ENCODE data around the gene DPF3. TPM values are rescaled to one million over a fixed set of nuclear protein-coding genes. Genes with fewer than 3 reads are reported as not detected.

The DPF3 gene
- total RNA-seq, 4 donors from 2014 or later: under 0.01 to 2.7 (median 0.61) TPM; not detected in 1

DNA sequence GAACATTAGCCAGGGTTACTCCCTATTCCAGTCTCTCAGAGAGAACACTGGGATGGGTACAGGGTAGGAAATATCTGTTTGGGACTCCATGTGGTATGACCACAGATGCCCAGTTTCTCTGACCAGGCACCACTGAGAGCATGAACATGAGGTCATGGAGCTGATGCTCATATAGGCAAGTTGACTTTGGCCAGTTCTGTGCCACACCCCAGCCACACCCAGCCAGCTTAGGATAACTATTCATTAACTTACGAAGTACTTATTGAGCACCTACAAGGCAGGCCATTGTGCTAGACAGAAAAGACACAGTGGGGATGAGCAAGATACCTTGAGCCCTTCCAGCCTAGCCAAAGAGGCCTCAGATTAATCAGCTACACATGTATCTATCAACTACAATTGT, 262.5 kb downstream of the DPF3 start:
- no peak overlapping the region for H3K4me3 ChIP-seq
- H3K4me1 ChIP-seq: no peaks in the 10 kb centered on the region
- WGBS, 2 donors: 83 to 100% methylated on average over 1 of the region's 1 CpG
- TF ChIP-seq, protein P1, sequence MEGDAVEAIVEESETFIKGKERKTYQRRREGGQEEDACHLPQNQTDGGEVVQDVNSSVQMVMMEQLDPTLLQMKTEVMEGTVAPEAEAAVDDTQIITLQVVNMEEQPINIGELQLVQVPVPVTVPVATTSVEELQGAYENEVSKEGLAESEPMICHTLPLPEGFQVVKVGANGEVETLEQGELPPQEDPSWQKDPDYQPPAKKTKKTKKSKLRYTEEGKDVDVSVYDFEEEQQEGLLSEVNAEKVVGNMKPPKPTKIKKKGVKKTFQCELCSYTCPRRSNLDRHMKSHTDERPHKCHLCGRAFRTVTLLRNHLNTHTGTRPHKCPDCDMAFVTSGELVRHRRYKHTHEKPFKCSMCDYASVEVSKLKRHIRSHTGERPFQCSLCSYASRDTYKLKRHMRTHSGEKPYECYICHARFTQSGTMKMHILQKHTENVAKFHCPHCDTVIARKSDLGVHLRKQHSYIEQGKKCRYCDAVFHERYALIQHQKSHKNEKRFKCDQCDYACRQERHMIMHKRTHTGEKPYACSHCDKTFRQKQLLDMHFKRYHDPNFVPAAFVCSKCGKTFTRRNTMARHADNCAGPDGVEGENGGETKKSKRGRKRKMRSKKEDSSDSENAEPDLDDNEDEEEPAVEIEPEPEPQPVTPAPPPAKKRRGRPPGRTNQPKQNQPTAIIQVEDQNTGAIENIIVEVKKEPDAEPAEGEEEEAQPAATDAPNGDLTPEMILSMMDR (IDR thresholded peaks at IDR 0.05): no peak
- no peak for TF ChIP-seq POLR2A (IDR thresholded peaks at IDR 0.05)
- intact Hi-C loops (cut with DNase I): no loop called here
- H3K27me3 ChIP-seq: no peaks in the 10 kb centered on the region
- peaks cover 0 to 7% (median 5%) of the 10 kb centered on the region in 3 donors for H3K9me3 ChIP-seq
- H3K36me3 ChIP-seq: no peaks in the 10 kb centered on the region
- DNase-seq: no peak
- no peak overlapping the region for H3K27ac ChIP-seq

DNA sequence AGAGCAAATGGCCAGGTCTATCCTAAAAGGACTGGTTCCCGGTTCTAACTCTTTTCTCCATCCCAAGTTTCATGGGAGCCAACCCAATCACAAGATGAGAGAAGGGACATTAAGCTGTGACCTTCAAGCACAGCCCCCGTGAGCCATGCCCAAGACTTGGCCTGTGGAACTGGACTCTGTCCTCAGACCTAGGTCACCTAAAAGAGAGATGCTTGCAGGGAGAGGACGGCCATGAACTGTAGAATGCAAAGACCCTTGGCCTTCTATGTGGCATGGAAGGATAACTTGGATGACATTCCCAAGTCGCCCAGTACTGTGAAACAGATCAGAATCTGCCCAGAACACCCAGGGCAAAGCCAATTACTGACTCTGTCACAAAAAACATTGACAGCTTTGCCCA, 263.5 kb downstream of the DPF3 start:
- 81 to 86% methylated on average over 3 to 4 of the region's 4 CpGs for WGBS, 2 donors
- DNase-seq: no peak

DNA sequence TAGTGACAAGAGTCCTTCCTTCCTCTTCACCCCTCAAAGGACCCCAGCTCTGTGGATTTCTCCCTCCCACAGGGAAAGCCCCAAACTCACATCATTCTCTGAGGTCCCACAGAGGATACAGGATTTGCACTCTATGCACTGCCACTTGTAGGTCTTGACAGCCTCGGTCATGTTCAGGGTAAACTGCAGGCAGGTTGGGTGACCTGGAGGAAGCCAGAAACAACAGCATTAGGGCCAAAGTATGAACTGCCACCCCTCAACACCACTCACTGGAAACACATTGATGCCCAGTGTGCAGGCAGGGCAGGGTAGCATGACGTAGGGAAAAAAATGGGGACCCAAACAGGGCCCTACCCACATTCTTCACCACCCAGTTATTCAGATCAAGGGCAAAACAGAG, 264.4 kb downstream of the DPF3 start:
- no peaks in the 10 kb centered on the region for H3K4me1 ChIP-seq
- H3K27me3 ChIP-seq: no peaks in the 10 kb centered on the region
- no peak overlapping the region for H3K27ac ChIP-seq
- H3K9me3 ChIP-seq: peaks cover 0 to 8% (median 7%) of the 10 kb centered on the region in 3 donors
- no peak for TF ChIP-seq POLR2A (IDR thresholded peaks at IDR 0.05)
- no peak for DNase-seq
- no peaks in the 10 kb centered on the region for H3K36me3 ChIP-seq
- WGBS, 2 donors: 90 to 92% methylated on average over 2 of the region's 2 CpGs
- H3K4me3 ChIP-seq: no peak overlapping the region
- intact Hi-C loops (cut with DNase I): no loop called here

More for the DNA sequence above, 263.5 kb downstream of the DPF3 start:
- Histone ChIP-seq H3K36me3 (no peaks in the 10 kb centered on the region), H3K4me1 (no peaks in the 10 kb centered on the region), H3K9me3 (peaks cover 0 to 8% (median 7%) of the 10 kb centered on the region in 3 donors), H3K27ac (no peak overlapping the region), H3K27me3 (no peaks in the 10 kb centered on the region), H3K4me3 (no peak overlapping the region)
- TF ChIP-seq, protein P1 (IDR thresholded peaks at IDR 0.05): no peak
- TF ChIP-seq POLR2A (IDR thresholded peaks at IDR 0.05): no peak
- intact Hi-C loops (cut with DNase I): no loop called here

DNA sequence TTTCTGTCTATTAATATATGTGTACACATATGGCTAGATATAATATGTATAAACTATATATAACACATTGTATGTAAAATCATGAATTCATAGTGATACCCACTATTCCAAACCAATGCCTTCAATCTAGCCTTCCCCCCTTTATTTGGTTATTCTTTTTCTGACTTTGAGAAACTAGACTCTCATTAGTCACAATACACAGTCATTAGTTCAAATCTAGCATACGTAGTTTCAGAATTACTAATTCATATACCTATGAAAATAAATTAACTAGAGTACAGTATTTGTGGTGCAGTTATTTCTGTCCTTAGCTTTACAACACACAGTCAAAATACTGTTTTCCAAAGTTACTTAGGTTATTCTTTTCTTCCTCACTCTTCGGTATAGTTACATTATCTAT, 268.2 kb downstream of the DPF3 start:
- Histone ChIP-seq H3K4me1 (no peaks in the 10 kb centered on the region), H3K36me3 (no peaks in the 10 kb centered on the region), H3K27ac (no peak overlapping the region), H3K27me3 (no peaks in the 10 kb centered on the region), H3K4me3 (no peak overlapping the region), H3K9me3 (peaks cover 0 to 8% (median 7%) of the 10 kb centered on the region in 3 donors)
- WGBS, 2 donors: 83 to 88% methylated on average over 2 of the region's 2 CpGs
- DNase-seq: no peak
- TF ChIP-seq, protein P1 (IDR thresholded peaks at IDR 0.05): no peak
- TF ChIP-seq POLR2A (IDR thresholded peaks at IDR 0.05): no peak
- intact Hi-C loops (cut with DNase I): no loop called here

DNA sequence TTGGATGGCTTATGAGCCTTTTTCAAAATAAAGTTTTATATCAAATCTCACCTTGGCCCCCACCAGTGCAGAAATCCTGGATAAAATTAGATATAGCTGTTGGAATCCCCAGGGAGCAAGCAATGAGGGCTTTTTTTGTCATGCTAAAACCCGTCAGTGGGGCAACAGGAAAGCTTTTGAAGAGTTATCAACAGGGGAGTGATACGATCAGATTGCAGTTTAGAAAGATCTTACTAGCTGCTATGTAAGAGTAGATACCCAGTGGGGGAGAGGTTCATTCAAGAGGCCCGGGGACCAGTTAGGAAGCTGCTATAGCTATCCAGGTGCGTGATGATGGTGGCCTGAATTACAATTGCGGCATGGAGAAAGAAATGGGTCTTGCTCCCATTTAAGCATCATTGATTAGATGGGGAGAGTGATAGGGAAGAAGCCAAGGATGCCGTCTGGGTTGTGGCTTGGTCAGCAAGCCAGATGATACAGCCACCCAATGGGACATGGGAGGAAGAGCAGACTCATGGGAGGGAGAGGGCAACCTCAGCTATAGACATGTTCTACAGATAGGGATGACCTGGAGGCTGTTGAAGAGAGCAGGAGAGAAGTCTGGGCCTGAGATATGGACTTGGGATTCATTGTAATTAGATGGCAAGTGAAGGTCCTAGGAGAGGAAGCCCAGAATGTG, 272.4 kb downstream of the DPF3 start:
- peaks cover 7 to 30% (median 13%) of the 10 kb centered on the region in 3 donors for H3K4me1 ChIP-seq
- no peak overlapping the region for H3K4me3 ChIP-seq
- no peak overlapping the region for H3K27ac ChIP-seq
- H3K27me3 ChIP-seq: no peaks in the 10 kb centered on the region
- no peak for TF ChIP-seq POLR2A (IDR thresholded peaks at IDR 0.05)
- TF ChIP-seq, protein P1 (IDR thresholded peaks at IDR 0.05): no peak
- intact Hi-C loops (cut with DNase I): no loop called here
- peaks cover 0 to 4% (median 0%) of the 10 kb centered on the region in 3 donors for H3K9me3 ChIP-seq
- WGBS, 2 donors: 89 to 92% methylated on average over 6 of the region's 6 CpGs
- DNase-seq: no peak
- H3K36me3 ChIP-seq: no peaks in the 10 kb centered on the region

Measured in esophagus squamous epithelium (tissue), 5 donors.